ENCODE results near the gene YIF1A. TPM values are rescaled to one million over a fixed set of nuclear protein-coding genes. Genes with fewer than 3 reads are reported as not detected.
A peak's percentile ranks its signal among the peaks of the same experiment; 100 is the strongest.
"Not testable (repeated sequence)": the region's sequence is repeated elsewhere in the genome, so short reads cannot be mapped to it uniquely, and the experiment has no call there.

The YIF1A gene
- total RNA-seq, 2 donors from 2014 or later = 41.2 to 68.3 TPM

GRCh38 chr11:66266378-66267038 lies 22.4 kb downstream of the YIF1A start:
- Mint-ChIP-seq H3K27ac (peak overlapping the region; percentile 100), H3K27me3 (no peaks in the 10 kb centered on the region), H3K36me3 (ENCODE audit: low read depth) (peaks cover 77% of the 10 kb centered on the region), H3K9me3 (no peaks in the 10 kb centered on the region), H3K4me1 (peaks cover 16% of the 10 kb centered on the region), H3K4me3 (peak overlapping the region; percentile 99)
- no peak for ATAC-seq (replicated peaks)

- no peak overlapping the region for H3K4me3 Mint-ChIP-seq
- H3K27me3 Mint-ChIP-seq = no peaks in the 10 kb centered on the region
- peaks cover 13% of the 10 kb centered on the region for H3K4me1 Mint-ChIP-seq
- no peak overlapping the region for H3K27ac Mint-ChIP-seq
- no peaks in the 10 kb centered on the region for H3K9me3 Mint-ChIP-seq
- H3K36me3 Mint-ChIP-seq (ENCODE audit: low read depth) = peaks cover 79% of the 10 kb centered on the region
- ATAC-seq (replicated peaks) = no peak
These were observed 23.2 kb downstream of the YIF1A start for GRCh38 chr11:66265531-66266377.

GRCh38 chr11:66264914-66265313 lies 24.0 kb downstream of the YIF1A start:
- H3K9me3 Mint-ChIP-seq = no peaks in the 10 kb centered on the region
- no peak for ATAC-seq (replicated peaks)
- no peaks in the 10 kb centered on the region for H3K27me3 Mint-ChIP-seq
- no peak overlapping the region for H3K27ac Mint-ChIP-seq
- H3K4me1 Mint-ChIP-seq = peaks cover 11% of the 10 kb centered on the region
- H3K4me3 Mint-ChIP-seq = no peak overlapping the region
- peaks cover 79% of the 10 kb centered on the region for H3K36me3 Mint-ChIP-seq (ENCODE audit: low read depth)

GRCh38 chr11:66264383-66264782 lies 24.6 kb downstream of the YIF1A start:
- H3K27ac Mint-ChIP-seq = no peak overlapping the region
- no peaks in the 10 kb centered on the region for H3K27me3 Mint-ChIP-seq
- peaks cover 79% of the 10 kb centered on the region for H3K36me3 Mint-ChIP-seq (ENCODE audit: low read depth)
- H3K9me3 Mint-ChIP-seq = no peaks in the 10 kb centered on the region
- ATAC-seq (replicated peaks) = no peak
- peaks cover 12% of the 10 kb centered on the region for H3K4me1 Mint-ChIP-seq
- H3K4me3 Mint-ChIP-seq = no peak overlapping the region

GRCh38 chr11:66263785-66264184 lies 25.2 kb downstream of the YIF1A start:
- Mint-ChIP-seq H3K36me3 (ENCODE audit: low read depth) (peaks cover 79% of the 10 kb centered on the region), H3K4me3 (no peak overlapping the region), H3K9me3 (no peaks in the 10 kb centered on the region), H3K27me3 (no peaks in the 10 kb centered on the region), H3K4me1 (peaks cover 14% of the 10 kb centered on the region), H3K27ac (no peak overlapping the region)
- ATAC-seq (replicated peaks) = no peak

GRCh38 chr11:66263231-66263630 lies 25.7 kb downstream of the YIF1A start:
- no peak overlapping the region for H3K27ac Mint-ChIP-seq
- H3K4me3 Mint-ChIP-seq = no peak overlapping the region
- H3K9me3 Mint-ChIP-seq = no peaks in the 10 kb centered on the region
- H3K36me3 Mint-ChIP-seq (ENCODE audit: low read depth) = peaks cover 79% of the 10 kb centered on the region
- peaks cover 14% of the 10 kb centered on the region for H3K4me1 Mint-ChIP-seq
- no peak for ATAC-seq (replicated peaks)
- H3K27me3 Mint-ChIP-seq = no peaks in the 10 kb centered on the region

- no peak for ATAC-seq (replicated peaks)
- Mint-ChIP-seq H3K4me3 (no peak overlapping the region), H3K4me1 (peaks cover 14% of the 10 kb centered on the region), H3K9me3 (no peaks in the 10 kb centered on the region), H3K27ac (no peak overlapping the region), H3K27me3 (no peaks in the 10 kb centered on the region), H3K36me3 (ENCODE audit: low read depth) (peaks cover 78% of the 10 kb centered on the region)
These were observed 26.2 kb downstream of the YIF1A start for GRCh38 chr11:66262696-66263095.

- Mint-ChIP-seq H3K27me3 (no peaks in the 10 kb centered on the region), H3K4me1 (peaks cover 12% of the 10 kb centered on the region), H3K27ac (no peak overlapping the region), H3K36me3 (ENCODE audit: low read depth) (peaks cover 76% of the 10 kb centered on the region), H3K9me3 (no peaks in the 10 kb centered on the region), H3K4me3 (no peak overlapping the region)
- ATAC-seq (replicated peaks) = no peak
These were observed 26.8 kb downstream of the YIF1A start for GRCh38 chr11:66262191-66262590.

GRCh38 chr11:66261578-66261977 lies 27.4 kb downstream of the YIF1A start:
- Mint-ChIP-seq H3K27me3 (no peaks in the 10 kb centered on the region), H3K4me1 (peaks cover 13% of the 10 kb centered on the region), H3K9me3 (no peaks in the 10 kb centered on the region), H3K27ac (no peak overlapping the region), H3K4me3 (no peak overlapping the region), H3K36me3 (ENCODE audit: low read depth) (peaks cover 76% of the 10 kb centered on the region)
- ATAC-seq (replicated peaks) = no peak

GRCh38 chr11:66259956-66260355 lies 29.0 kb downstream of the YIF1A start:
- no peak for ATAC-seq (replicated peaks)
- H3K36me3 Mint-ChIP-seq (ENCODE audit: low read depth) = peaks cover 75% of the 10 kb centered on the region
- no peaks in the 10 kb centered on the region for H3K27me3 Mint-ChIP-seq
- peak overlapping the region; percentile 80 for H3K27ac Mint-ChIP-seq
- no peaks in the 10 kb centered on the region for H3K9me3 Mint-ChIP-seq
- H3K4me3 Mint-ChIP-seq = peak overlapping the region; percentile 96
- peaks cover 14% of the 10 kb centered on the region for H3K4me1 Mint-ChIP-seq

GRCh38 chr11:66259225-66259624 lies 29.7 kb downstream of the YIF1A start:
- Mint-ChIP-seq H3K4me1 (peaks cover 14% of the 10 kb centered on the region), H3K27me3 (no peaks in the 10 kb centered on the region), H3K27ac (peak overlapping the region; percentile 80), H3K4me3 (peak overlapping the region; percentile 96), H3K36me3 (ENCODE audit: low read depth) (peaks cover 68% of the 10 kb centered on the region), H3K9me3 (no peaks in the 10 kb centered on the region)
- ATAC-seq (replicated peaks) = no peak

- peak overlapping the region; percentile 80 for H3K27ac Mint-ChIP-seq
- H3K4me1 Mint-ChIP-seq = peaks cover 14% of the 10 kb centered on the region
- H3K9me3 Mint-ChIP-seq = no peaks in the 10 kb centered on the region
- H3K36me3 Mint-ChIP-seq (ENCODE audit: low read depth) = peaks cover 63% of the 10 kb centered on the region
- no peaks in the 10 kb centered on the region for H3K27me3 Mint-ChIP-seq
- peak overlapping the region; percentile 96 for H3K4me3 Mint-ChIP-seq
- ATAC-seq (replicated peaks) = peak; percentile 4
These were observed 30.5 kb downstream of the YIF1A start for GRCh38 chr11:66258473-66258893.

GRCh38 chr11:66253081-66253480 lies 35.9 kb downstream of the YIF1A start:
- not testable (repeated sequence) for H3K9me3 Mint-ChIP-seq; H3K27me3 Mint-ChIP-seq; H3K4me1 Mint-ChIP-seq; H3K4me3 Mint-ChIP-seq; ATAC-seq (replicated peaks)
- peaks cover 14% of the 10 kb centered on the region for H3K36me3 Mint-ChIP-seq (ENCODE audit: low read depth)
- H3K27ac Mint-ChIP-seq = peak overlapping the region; percentile 74

GRCh38 chr11:66251809-66252208 lies 37.1 kb downstream of the YIF1A start:
- no peak overlapping the region for H3K27ac Mint-ChIP-seq
- ATAC-seq (replicated peaks) = peak; percentile 38
- no peaks in the 10 kb centered on the region for H3K9me3 Mint-ChIP-seq
- peaks cover 7% of the 10 kb centered on the region for H3K4me1 Mint-ChIP-seq
- H3K4me3 Mint-ChIP-seq = no peak overlapping the region
- H3K27me3 Mint-ChIP-seq = no peaks in the 10 kb centered on the region
- peaks cover 20% of the 10 kb centered on the region for H3K36me3 Mint-ChIP-seq (ENCODE audit: low read depth)

- no peak for ATAC-seq (replicated peaks)
- Mint-ChIP-seq H3K27ac (peak overlapping the region; percentile 13), H3K27me3 (no peaks in the 10 kb centered on the region), H3K4me3 (no peak overlapping the region), H3K36me3 (ENCODE audit: low read depth) (peaks cover 33% of the 10 kb centered on the region), H3K4me1 (peaks cover 4% of the 10 kb centered on the region), H3K9me3 (no peaks in the 10 kb centered on the region)
These were observed 40.0 kb downstream of the YIF1A start for GRCh38 chr11:66248903-66249302.

Measured in activated T-helper 17 cell treated with anti-CD3 and anti-CD28 coated beads, Interleukin-2, amount 50 U/mL, for 72 hours (primary cell).